SJCRH30 (cell line): ENCODE results near the gene ACTC1. TPM values are rescaled to one million over a fixed set of nuclear protein-coding genes. Genes with fewer than 3 reads are reported as not detected.
A peak's percentile ranks its signal among the peaks of the same experiment; 100 is the strongest.

ENCODE experiments used
- DNase-seq, 2 experiments: peaks; one replicate each; pipeline ENCODE4 v3.0.0-alpha.2; 2015 to 2020
- H3K27ac ChIP-seq: fragments of 250-450 bp; sonication (Bioruptor Pico); 2 replicates; pipeline ENCODE4 v1.5.1; 2020; ENCODE audit warnings: mild to moderate bottlenecking, moderate library complexity
- H3K27me3 ChIP-seq: fragments of 250-450 bp; sonication (Bioruptor Pico); 2 replicates; pipeline ENCODE4 v1.5.1; 2020; ENCODE audit warnings: mild to moderate bottlenecking, moderate library complexity
- H3K36me3 ChIP-seq: fragments of 250-450 bp; sonication (Bioruptor Pico); 2 replicates; pipeline ENCODE4 v1.5.1; 2020; ENCODE audit warnings: mild to moderate bottlenecking, moderate library complexity
- H3K4me1 ChIP-seq: fragments of 250-450 bp; sonication (Bioruptor Pico); 2 replicates; pipeline ENCODE4 v1.5.1; 2020; ENCODE audit warnings: mild to moderate bottlenecking, moderate library complexity
- H3K4me3 ChIP-seq: fragments of 250-450 bp; sonication (Bioruptor Pico); 2 replicates; pipeline ENCODE4 v1.5.1; 2020; ENCODE audit warnings: mild to moderate bottlenecking, moderate library complexity
- H3K9me3 ChIP-seq: fragments of 250-450 bp; sonication (Bioruptor Pico); replicated peaks from 2 replicates; pipeline ENCODE4 v1.5.1; 2020; ENCODE audit warnings: mild to moderate bottlenecking, moderate library complexity
- total RNA-seq: library from RNA; depleted of rRNA; stranded (reverse); fragments of >200 nt; shearing (Covaris generic); gene quantifications from 2 replicates; pipeline ENCODE4 v1.2.3, GENCODE V29; 2014; rRNA removed

Gene ACTC1
- total RNA-seq, 1 experiment from 2014 or later: 325 TPM

DNA sequence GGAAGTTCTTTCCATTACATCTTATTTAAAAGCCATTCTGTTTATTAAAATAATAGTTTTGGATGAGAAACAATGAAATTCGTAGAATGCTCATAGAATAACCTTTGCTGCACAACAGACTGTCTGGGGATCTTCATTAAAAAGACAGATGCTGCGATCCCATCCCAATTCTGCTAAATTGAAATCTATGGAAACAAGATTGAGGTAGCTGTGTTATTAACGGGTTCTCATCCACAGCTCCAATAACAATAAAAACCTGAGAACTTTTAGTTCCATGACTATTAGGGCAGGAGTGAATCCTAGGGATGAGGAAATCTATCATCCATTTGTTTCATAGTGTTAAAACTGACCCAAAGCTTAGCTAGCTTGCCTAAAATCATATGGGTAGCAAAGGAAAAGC, 38.1 kb downstream of the ACTC1 start:
- H3K4me3 ChIP-seq: no peak overlapping the region
- H3K27ac ChIP-seq: no peak overlapping the region
- no peaks in the 10 kb centered on the region for H3K27me3 ChIP-seq
- DNase-seq: no peak
- no peaks in the 10 kb centered on the region; the same call in 1 of the 2 replicates for H3K4me1 ChIP-seq
- H3K36me3 ChIP-seq: no peaks in the 10 kb centered on the region
- H3K9me3 ChIP-seq: no peaks in the 10 kb centered on the region

GRCh38 chr15:34755419-34755773, 40.0 kb downstream of the ACTC1 start:
- Histone ChIP-seq H3K4me1 (no peaks in the 10 kb centered on the region), H3K4me3 (no peak overlapping the region), H3K36me3 (no peaks in the 10 kb centered on the region), H3K27ac (no peak overlapping the region), H3K27me3 (no peaks in the 10 kb centered on the region), H3K9me3 (no peaks in the 10 kb centered on the region)
- DNase-seq: no peak

DNA sequence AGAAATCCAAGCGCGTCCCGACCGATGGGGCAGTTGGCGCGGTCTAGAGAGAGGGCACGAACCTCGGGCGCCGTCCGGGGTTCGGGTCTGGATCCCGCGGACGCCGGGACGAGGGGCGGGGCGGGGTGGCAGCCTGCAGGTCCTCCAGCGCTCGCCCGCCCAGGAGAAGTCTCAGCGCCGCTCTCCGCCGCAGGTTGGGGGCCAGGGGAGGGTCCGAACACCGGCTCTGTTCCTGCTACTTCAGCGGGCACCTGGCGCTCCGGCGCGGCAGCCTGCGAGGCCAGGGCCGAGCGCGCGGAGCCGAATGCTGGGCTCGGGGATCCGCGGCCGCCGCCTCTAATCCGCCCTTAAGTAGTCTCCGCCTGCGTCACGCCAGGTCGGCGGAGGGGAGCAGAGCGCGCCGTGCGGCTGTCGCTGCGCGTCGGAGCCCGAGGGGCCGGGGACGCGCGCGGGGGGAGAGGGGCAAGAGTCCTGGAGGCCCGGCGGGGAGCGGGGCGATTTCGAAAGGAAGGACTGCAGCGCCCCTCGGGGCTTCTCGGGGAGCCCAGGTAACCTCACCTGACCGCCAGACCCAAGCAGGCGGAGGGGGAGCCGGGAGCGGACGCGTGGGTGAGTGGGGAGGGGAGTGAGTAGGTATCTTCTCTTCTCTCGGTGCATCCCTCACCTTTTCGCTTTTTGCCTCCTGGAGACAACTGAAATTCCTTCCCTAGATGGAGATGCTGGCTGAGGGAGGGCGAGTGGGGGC, 40.5 kb downstream of the ACTC1 start, which contains the start of gene GJD2:
TSS of gene GJD2 (minus strand) at position 325 of the 745 bp plus-strand sequence. CDS start 510 bp downstream, outside the sequence.
- no peak within 1 kb of the TSS for H3K27ac ChIP-seq
- H3K4me3 ChIP-seq: no peak within 1 kb of the TSS
- H3K4me1 ChIP-seq: no peaks in the 10 kb centered on the region
- no peaks in the 10 kb centered on the region for H3K36me3 ChIP-seq
- DNase-seq: no peak
- no peaks in the 10 kb centered on the region for H3K27me3 ChIP-seq
- H3K9me3 ChIP-seq: no peaks in the 10 kb centered on the region

DNA sequence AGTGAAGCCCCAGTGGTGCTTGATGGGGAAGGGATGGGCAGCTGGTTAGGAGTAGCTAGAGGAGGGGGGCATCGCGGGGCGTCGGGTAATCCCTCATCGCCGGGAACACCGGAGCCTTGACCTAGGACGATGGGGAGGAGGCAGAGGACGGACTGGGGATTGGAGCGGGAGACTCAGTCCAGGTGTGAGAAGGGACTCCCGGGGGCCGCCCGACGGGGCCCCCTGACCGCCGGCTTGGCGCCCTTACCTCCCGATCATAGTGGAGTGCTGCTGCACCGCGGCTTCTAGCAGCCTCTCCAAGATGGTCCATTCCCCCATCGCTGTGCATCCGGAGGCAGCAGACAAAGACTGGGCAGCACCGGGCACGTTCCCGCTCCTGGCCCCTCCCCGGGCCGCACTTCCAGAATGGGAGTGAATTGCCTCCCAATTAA, 41.2 kb downstream of the ACTC1 start:
- no peak overlapping the region for H3K4me3 ChIP-seq
- no peaks in the 10 kb centered on the region for H3K27me3 ChIP-seq
- no peaks in the 10 kb centered on the region for H3K36me3 ChIP-seq

GRCh38 chr15:34753236-34753894, 42.0 kb downstream of the ACTC1 start:
- peak; percentile 76 to 81 for DNase-seq
- H3K27me3 ChIP-seq: no peaks in the 10 kb centered on the region; the same call in 1 of the 2 replicates
- H3K4me3 ChIP-seq: no peak overlapping the region
- no peaks in the 10 kb centered on the region for H3K4me1 ChIP-seq
- H3K9me3 ChIP-seq: no peaks in the 10 kb centered on the region
- H3K36me3 ChIP-seq: no peaks in the 10 kb centered on the region
- no peak overlapping the region for H3K27ac ChIP-seq

More for the DNA sequence above, 41.2 kb downstream of the ACTC1 start:
- DNase-seq: no peak
- Histone ChIP-seq H3K9me3 (no peaks in the 10 kb centered on the region), H3K27ac (no peak overlapping the region), H3K4me1 (no peaks in the 10 kb centered on the region)

DNA sequence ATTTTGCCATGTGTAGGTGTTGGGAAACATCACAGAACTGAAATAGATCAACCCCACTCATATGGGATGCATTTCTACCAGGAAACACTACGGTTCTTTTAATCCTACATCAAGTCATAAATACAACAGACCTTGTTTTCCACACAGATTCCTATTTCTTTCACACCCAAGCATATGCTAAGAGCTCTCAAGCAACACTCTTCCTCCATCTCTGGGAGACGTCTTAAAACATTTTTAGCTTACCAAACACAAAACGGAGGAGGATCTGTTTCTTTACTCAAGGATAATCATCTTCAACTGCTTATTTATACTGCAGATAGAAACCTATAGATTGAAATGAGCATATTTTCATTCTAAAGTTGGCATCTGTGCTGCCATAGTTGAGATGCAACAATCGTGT, 45.7 kb downstream of the ACTC1 start:
- Histone ChIP-seq H3K36me3 (no peaks in the 10 kb centered on the region), H3K27ac (no peak overlapping the region), H3K4me3 (no peak overlapping the region), H3K27me3 (no peaks in the 10 kb centered on the region; the same call in 1 of the 2 replicates), H3K9me3 (no peaks in the 10 kb centered on the region), H3K4me1 (no peaks in the 10 kb centered on the region)
- no peak for DNase-seq

Other genes with a start within 250 kb of the ACTC1 start
- gene GOLGA8B, start 211.9 kb downstream of the ACTC1 start, total RNA-seq: 7.6 and 14.7 TPM in 2 replicates
- not detected in 2 replicates for gene GJD2, start 40.6 kb downstream of the ACTC1 start, total RNA-seq
- gene AQR, start 174.2 kb upstream of the ACTC1 start, total RNA-seq: 48.8 and 52.7 TPM in 2 replicates
- 48.4 and 57.4 TPM in 2 replicates for gene ZNF770, start 192.7 kb upstream of the ACTC1 start, total RNA-seq